Measurements from ENCODE around the gene FAM53C. TPM values are rescaled to one million over a fixed set of nuclear protein-coding genes. Genes with fewer than 3 reads are reported as not detected.

The FAM53C gene
- total and polyA plus RNA-seq, 10 of the 15 experiments (the other 5 are each of a cell fraction or from before 2014, with no cell fraction given): 8.0 to 31.3 (median 24.0) TPM

DNA sequence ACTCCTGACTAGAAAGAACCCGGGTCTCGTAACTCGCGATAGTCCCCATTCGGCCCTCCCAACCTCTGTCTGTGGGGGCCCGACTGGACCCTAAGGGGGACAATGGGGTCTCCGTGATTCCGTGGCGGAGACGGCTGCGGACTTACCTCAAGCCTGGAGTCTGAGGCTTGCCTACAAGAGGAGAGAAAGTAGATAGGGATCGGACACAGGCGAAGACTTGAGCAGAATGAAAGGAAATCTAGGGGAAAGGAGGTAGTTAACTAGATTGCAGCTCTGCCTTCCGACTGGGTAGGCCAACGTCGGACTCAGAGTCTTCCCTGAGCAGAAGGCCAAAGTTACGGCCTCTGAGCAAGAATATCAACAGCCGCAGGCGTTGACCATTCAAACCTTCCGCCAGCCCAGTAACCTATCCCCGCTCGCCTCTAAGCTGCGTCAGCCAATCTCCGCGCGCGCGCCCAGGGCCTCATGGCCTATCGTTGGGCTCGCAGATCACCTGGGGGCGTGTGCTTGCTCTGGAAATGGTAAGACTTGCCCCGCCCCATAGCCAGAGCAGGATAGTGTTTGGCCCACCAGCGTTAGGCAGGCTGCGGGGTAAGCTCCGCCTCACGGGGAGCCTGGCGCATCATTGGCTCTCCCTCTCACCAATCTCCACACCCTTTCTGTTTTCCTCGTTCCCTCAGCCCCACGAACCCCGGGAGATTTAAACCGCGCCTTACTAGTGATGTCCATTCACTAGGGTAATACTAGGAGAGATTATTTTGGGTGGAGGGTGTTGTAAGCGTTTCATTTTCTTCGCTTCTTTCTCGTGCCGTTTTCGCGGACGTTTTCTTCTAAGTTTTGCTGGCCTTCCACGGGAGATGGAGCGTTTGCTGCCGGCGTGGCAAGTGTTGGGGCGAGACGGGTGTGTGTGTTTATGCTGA lies 6.4 kb upstream of the FAM53C start, which contains the start of gene CDC25C (continued):
- 0 out of 2 replicates have a peak, but pooled peaks have one; percentile 46 for TF ChIP-seq NRF1 (conservative IDR thresholded peaks at IDR 0.05; ENCODE audit: low read depth, low read length)

GRCh38 chr5:138334867-138335447 lies 3.1 kb upstream of the FAM53C start:
- SMC1A ChIA-PET (ENCODE audit: uncharacterized antibody, unreplicated experiment): interaction anchor here (0.6 to 1.3 kb wide), 2 partner anchors 25 to 157 kb away, joined by 3 to 4 read pairs; partner anchors contain the start of genes BRD8 and KIF20A
- POLR2A ChIA-PET: interaction anchor here (10.1 kb wide), 1 partner anchor 16 kb away, joined by 143 read pairs; the partner anchor contains the start of gene KDM3B
- 86% methylated on average over 3 of the region's 3 CpGs for WGBS (ENCODE audit: insufficient coverage, insufficient replicate concordance, low lambda C conversion rate, missing lambda C conversion rate)
- no TSS peak for BruUV-seq (replicated peaks)
- peaks cover 25% of the 10 kb centered on the region for H3K79me2 ChIP-seq (ENCODE audit: control insufficient read depth, insufficient read depth, low read length)
- intact Hi-C loops (cut with micrococcal nuclease; ENCODE audit: unreplicated experiment) (loop anchor here (5.0 kb wide), 2 partner anchors 158 to 207 kb away; partner anchors contain the start of genes BRD8, ETF1 and KIF20A), in situ Hi-C loops (cut with MboI) (no loop called here)
- RAD21 ChIA-PET (ENCODE audit: unreplicated experiment): no interaction called here
- H3K4me2 ChIP-seq (ENCODE audit: control insufficient read depth, insufficient read depth): no peak overlapping the region
- H3K36me3 ChIP-seq (ENCODE audit: control insufficient read depth in 2 of 2, insufficient read depth in 2 of 2, low read length in 1 of 2): no peaks in the 10 kb centered on the region; a peak in 1 of 4 replicates
- CTCF ChIA-PET: interaction anchor here (0.8 to 9.1 kb wide), 5 partner anchors 17 to 50 kb away, joined by 3 to 266 read pairs (median 5); partner anchors contain the start of gene KDM3B
- H2AFZ ChIP-seq (ENCODE audit: control insufficient read depth, low read depth, low read length): no peak overlapping the region
- TF ChIP-seq TCF3 (IDR thresholded peaks at IDR 0.05; ENCODE audit: borderline replicate concordance, insufficient read depth, low read depth, low read length): no peak
- TF ChIP-seq DPF2 (IDR thresholded peaks at IDR 0.05): no peak
- no peak for TF ChIP-seq POLR2AphosphoS5 (IDR thresholded peaks at IDR 0.05; ENCODE audit: low read length)
- TF ChIP-seq JUNB (IDR thresholded peaks at IDR 0.05): no peak
- TF ChIP-seq, protein P1, sequence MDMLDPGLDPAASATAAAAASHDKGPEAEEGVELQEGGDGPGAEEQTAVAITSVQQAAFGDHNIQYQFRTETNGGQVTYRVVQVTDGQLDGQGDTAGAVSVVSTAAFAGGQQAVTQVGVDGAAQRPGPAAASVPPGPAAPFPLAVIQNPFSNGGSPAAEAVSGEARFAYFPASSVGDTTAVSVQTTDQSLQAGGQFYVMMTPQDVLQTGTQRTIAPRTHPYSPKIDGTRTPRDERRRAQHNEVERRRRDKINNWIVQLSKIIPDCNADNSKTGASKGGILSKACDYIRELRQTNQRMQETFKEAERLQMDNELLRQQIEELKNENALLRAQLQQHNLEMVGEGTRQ (IDR thresholded peaks at IDR 0.05; ENCODE audit: borderline replicate concordance, low read depth, low read length): no peak
- TF ChIP-seq RAD51 (IDR thresholded peaks at IDR 0.05): no peak
- TF ChIP-seq PAX5 (IDR thresholded peaks at IDR 0.05; ENCODE audit: borderline replicate concordance, low read depth, low read length): no peak
- TF ChIP-seq ASH2L (IDR thresholded peaks at IDR 0.05; ENCODE audit: borderline replicate concordance, low read depth): no peak
- H3K4me3 ChIP-seq: no peak overlapping the region
- H3K9ac ChIP-seq (ENCODE audit: control insufficient read depth, insufficient read depth, low read length): no peak overlapping the region
- no peaks in the 10 kb centered on the region for H3K27me3 ChIP-seq (replicated peaks in 1 of 2; ENCODE audit: control insufficient read depth in 2 of 2, insufficient read depth in 2 of 2, low read length in 1 of 2)
- no peak overlapping the region for H3K27ac ChIP-seq (ENCODE audit: control insufficient read depth, insufficient read depth)
- no peak for FAIRE-seq
- 0 out of 2 replicates have a peak, but pooled peaks cover 3% of the 10 kb centered on the region for H4K20me1 ChIP-seq (ENCODE audit: control insufficient read depth, insufficient read depth)
- no peak for ATAC-seq
- DNase-seq (ENCODE audit: low read depth, low spot score): no peak
- H3K4me1 ChIP-seq (ENCODE audit: control insufficient read depth, insufficient read depth, low read length): no peaks in the 10 kb centered on the region; the same call in 1 of the 2 replicates
- no peaks in the 10 kb centered on the region for H3K9me3 ChIP-seq (replicated peaks; ENCODE audit: control insufficient read depth, insufficient read depth, low read length)

Measured in GM12878 (cell line).